ENCODE measurements around the gene THSD7B. TPM values are rescaled to one million over a fixed set of nuclear protein-coding genes. Genes with fewer than 3 reads are reported as not detected.

Gene THSD7B
- total and polyA plus RNA-seq, 2 of the 8 experiments (the other 6 are each of a cell fraction or from before 2014, with no cell fraction given) = 0.60 to 2.9 TPM

GRCh38 chr2:136894007-136894634 lies 128.8 kb downstream of the THSD7B start:
- H3K4ac ChIP-seq (replicated peaks; ENCODE audit: insufficient read length, low read depth, low read length) = no peak overlapping the region
- no peaks in the 10 kb centered on the region for H3K23me2 ChIP-seq (ENCODE audit: low read depth, low read length)
- H3K79me1 ChIP-seq (ENCODE audit: low read depth, low read length) = no peaks in the 10 kb centered on the region
- no peak overlapping the region for H2BK12ac ChIP-seq (ENCODE audit: low read depth, low read length)
- no peak overlapping the region for H2BK120ac ChIP-seq (replicated peaks; ENCODE audit: low read depth, low read length)
- no peak overlapping the region for H3K18ac ChIP-seq (ENCODE audit: extremely low read depth, low read length)
- H3K9ac ChIP-seq (replicated peaks in 1 of 4; ENCODE audit: extremely low read depth in 1 of 4, low read depth in 3 of 4, low read length in 3 of 4) = no peak overlapping the region
- no peak overlapping the region for H2BK5ac ChIP-seq (ENCODE audit: low read depth, low read length)
- H3K9me3 ChIP-seq (ENCODE audit: insufficient read depth in 2 of 2, low read depth in 1 of 2, low read length in 1 of 2) = no peaks in the 10 kb centered on the region
- CTCF ChIA-PET (ENCODE audit: partially characterized antibody) = interaction anchor here (0.9 to 1.2 kb wide), 2 partner anchors 127 to 157 kb away, joined by 3 to 6 read pairs; no protein-coding TSS in a partner anchor
- H3K56ac ChIP-seq (replicated peaks; ENCODE audit: insufficient read length, low read depth, low read length) = no peak overlapping the region
- no peak overlapping the region for H4K91ac ChIP-seq (replicated peaks; ENCODE audit: insufficient read length, low read length)
- H2BK20ac ChIP-seq (ENCODE audit: low read length) = no peak overlapping the region
- no peak overlapping the region for H3K4me3 ChIP-seq (ENCODE audit: extremely low read depth in 1 of 4, insufficient read depth in 2 of 4, low read depth in 3 of 4, low read length in 4 of 4)
- DNase-seq (ENCODE audit: low read depth in 1 of 2, low spot score in 2 of 2) (no peak), FAIRE-seq (no peak)
- no peak overlapping the region for H4K5ac ChIP-seq (ENCODE audit: insufficient read length, low read depth, low read length)
- H4K20me1 ChIP-seq (replicated peaks in 1 of 2; ENCODE audit: control insufficient read depth in 1 of 2, insufficient read depth in 2 of 2, low read length in 2 of 2) = no peaks in the 10 kb centered on the region
- no peak overlapping the region for H2AK5ac ChIP-seq (ENCODE audit: low read depth, low read length)
- no peak overlapping the region for H4K8ac ChIP-seq (ENCODE audit: extremely low read depth, insufficient read depth, low read length)
- H2AFZ ChIP-seq (ENCODE audit: low read length) = no peak overlapping the region
- no peak overlapping the region for H3K14ac ChIP-seq (ENCODE audit: insufficient read length)
- no peaks in the 10 kb centered on the region for H3K79me2 ChIP-seq (ENCODE audit: control insufficient read depth in 1 of 2, insufficient read depth in 2 of 2, low read length in 2 of 2)
- no peak overlapping the region for H3K4me2 ChIP-seq (ENCODE audit: insufficient read depth in 1 of 2, low read depth in 2 of 2, low read length in 2 of 2)
- 89% methylated on average over 2 of the region's 2 CpGs; no CpG with 5 or more reads in 1 of the 2 experiments for WGBS, 2 experiments (ENCODE audit: extremely low coverage in 1 of 2, insufficient coverage in 1 of 2, insufficient read length in 1 of 2, insufficient replicate concordance in 2 of 2, low coverage in 1 of 2, low lambda C conversion rate in 2 of 2, missing lambda C conversion rate in 1 of 2)
- no peak overlapping the region for H2BK15ac ChIP-seq (ENCODE audit: low read length)
- no peaks in the 10 kb centered on the region for H3K4me1 ChIP-seq (replicated peaks in 1 of 4; ENCODE audit: control insufficient read depth in 3 of 4, insufficient read depth in 4 of 4, low read length in 3 of 4)
- peaks cover 0 to 1% (median 0%) of the 10 kb centered on the region in 4 experiments; a peak in 1 of 7 replicates for H3K27me3 ChIP-seq (replicated peaks in 1 of 4; ENCODE audit: control insufficient read depth in 3 of 4, extremely low read depth in 1 of 4, insufficient read depth in 3 of 4, low read length in 3 of 4)
- TF ChIP-seq SIX5 (IDR thresholded peaks at IDR 0.05; ENCODE audit: low read depth, low read length) = no peak
- no peak for TF ChIP-seq JUN (IDR thresholded peaks at IDR 0.05; ENCODE audit: low read depth, low read length)
- no peak for TF ChIP-seq RFX5 (IDR thresholded peaks at IDR 0.05; ENCODE audit: borderline replicate concordance, low read depth, low read length)
- no peak for TF ChIP-seq RBBP5 (IDR thresholded peaks at IDR 0.05; ENCODE audit: borderline replicate concordance, low read depth, low read length)
- no peak for TF ChIP-seq KDM1A (IDR thresholded peaks at IDR 0.05; ENCODE audit: borderline replicate concordance, low read length)
- TF ChIP-seq RAD21 (IDR thresholded peaks at IDR 0.05 in 1 of 2, conservative IDR thresholded peaks at IDR 0.05 in 1 of 2; ENCODE audit: low read depth in 2 of 2, low read length in 2 of 2) = no peak
- POLR2A ChIA-PET (ENCODE audit: partially characterized antibody) = no interaction called here
- H3K36me3 ChIP-seq (ENCODE audit: control insufficient read depth in 2 of 4, insufficient read depth in 4 of 4, low read length in 3 of 4) = no peaks in the 10 kb centered on the region
- no peak overlapping the region for H3K27ac ChIP-seq (ENCODE audit: low read depth, low read length)
- H3K23ac ChIP-seq (ENCODE audit: insufficient read length) = no peak overlapping the region
